ENCODE data around the gene FBLN2. TPM values are rescaled to one million over a fixed set of nuclear protein-coding genes. Genes with fewer than 3 reads are reported as not detected.

The FBLN2 gene
- total RNA-seq, 1 donor from 2014 or later: 94.3 TPM

GRCh38 chr3:13535905-13536304 is 13.0 kb upstream of the FBLN2 start:
- Histone ChIP-seq H3K4me3 (no peak overlapping the region), H3K27ac (peak overlapping the region; percentile 85), H3K4me1 (peaks cover 84% of the 10 kb centered on the region), H3K9me3 (no peaks in the 10 kb centered on the region), H3K27me3 (no peaks in the 10 kb centered on the region), H3K36me3 (no peaks in the 10 kb centered on the region)
- intact Hi-C loops (cut with DNase I): no loop called here
- no peak for DNase-seq (ENCODE audit: extremely low spot score in 2 of 2)
- TF ChIP-seq POLR2A (IDR thresholded peaks at IDR 0.05) (no peak), CTCF (IDR thresholded peaks at IDR 0.05) (no peak), POLR2AphosphoS5 (IDR thresholded peaks at IDR 0.05; ENCODE audit: insufficient read depth in 1 of 2, low read depth in 1 of 2) (no peak)

- no peak for TF ChIP-seq POLR2AphosphoS5 (IDR thresholded peaks at IDR 0.05; ENCODE audit: insufficient read depth in 1 of 2, low read depth in 1 of 2)
- Histone ChIP-seq H3K27me3 (no peaks in the 10 kb centered on the region), H3K36me3 (no peaks in the 10 kb centered on the region), H3K4me3 (no peak overlapping the region), H3K27ac (peak overlapping the region; percentile 85), H3K4me1 (peaks cover 79% of the 10 kb centered on the region), H3K9me3 (no peaks in the 10 kb centered on the region)
- intact Hi-C loops (cut with DNase I): no loop called here
- no peak for DNase-seq (ENCODE audit: extremely low spot score in 2 of 2)
Measured at GRCh38 chr3:13536432-13536831, 12.5 kb upstream of the FBLN2 start.

GRCh38 chr3:13536832-13537231 is 12.1 kb upstream of the FBLN2 start:
- H3K27ac ChIP-seq: peak overlapping the region; percentile 85
- intact Hi-C loops (cut with DNase I): no loop called here

GRCh38 chr3:13537244-13537908 is 11.5 kb upstream of the FBLN2 start:
- Histone ChIP-seq H3K4me3 (no peak overlapping the region), H3K9me3 (no peaks in the 10 kb centered on the region), H3K27ac (peak overlapping the region; percentile 85), H3K27me3 (no peaks in the 10 kb centered on the region), H3K36me3 (no peaks in the 10 kb centered on the region), H3K4me1 (peaks cover 73% of the 10 kb centered on the region)
- TF ChIP-seq CTCF (IDR thresholded peaks at IDR 0.05) (no peak), POLR2AphosphoS5 (IDR thresholded peaks at IDR 0.05; ENCODE audit: insufficient read depth in 1 of 2, low read depth in 1 of 2) (no peak), POLR2A (IDR thresholded peaks at IDR 0.05) (no peak)
- intact Hi-C loops (cut with DNase I): no loop called here
- DNase-seq (ENCODE audit: extremely low spot score in 2 of 2): no peak

More at GRCh38 chr3:13536832-13537231, 12.1 kb upstream of the FBLN2 start:
- H3K27me3 ChIP-seq: no peaks in the 10 kb centered on the region
- no peak overlapping the region for H3K4me3 ChIP-seq
- peaks cover 75% of the 10 kb centered on the region for H3K4me1 ChIP-seq
- H3K36me3 ChIP-seq: no peaks in the 10 kb centered on the region
- H3K9me3 ChIP-seq: no peaks in the 10 kb centered on the region
- TF ChIP-seq POLR2A (IDR thresholded peaks at IDR 0.05) (no peak), POLR2AphosphoS5 (IDR thresholded peaks at IDR 0.05; ENCODE audit: insufficient read depth in 1 of 2, low read depth in 1 of 2) (no peak), CTCF (IDR thresholded peaks at IDR 0.05) (no peak)
- no peak for DNase-seq (ENCODE audit: extremely low spot score in 2 of 2)

GRCh38 chr3:13537909-13538296 is 11.0 kb upstream of the FBLN2 start:
- Histone ChIP-seq H3K4me3 (no peak overlapping the region), H3K36me3 (no peaks in the 10 kb centered on the region), H3K27ac (peak overlapping the region; percentile 85), H3K27me3 (no peaks in the 10 kb centered on the region), H3K4me1 (peaks cover 67% of the 10 kb centered on the region), H3K9me3 (no peaks in the 10 kb centered on the region)
- intact Hi-C loops (cut with DNase I): no loop called here
- no peak for DNase-seq (ENCODE audit: extremely low spot score in 2 of 2)
- TF ChIP-seq CTCF (IDR thresholded peaks at IDR 0.05) (no peak), POLR2A (IDR thresholded peaks at IDR 0.05) (no peak), POLR2AphosphoS5 (IDR thresholded peaks at IDR 0.05; ENCODE audit: insufficient read depth in 1 of 2, low read depth in 1 of 2) (no peak)

Data from vagina (tissue), 2 donors.